Activated T-cell treated with anti-CD3 and anti-CD28 coated beads for 48 hours (primary cell): Measurements from ENCODE around the gene IQGAP1.
"Not testable (repeated sequence)": the region's sequence is repeated elsewhere in the genome, so short reads cannot be mapped to it uniquely, and the experiment has no call there.

Source experiments
- DNase-seq: peaks from one replicate; pipeline ENCODE4 v3.0.0-alpha.2; 2020; ENCODE audit warnings: low read depth

The IQGAP1 gene

GRCh38 chr15:90409587-90409986 lies 21.5 kb downstream of the IQGAP1 start:
- DNase-seq = not testable (repeated sequence)

- not testable (repeated sequence) for DNase-seq
Observed at GRCh38 chr15:90410316-90410715, 22.3 kb downstream of the IQGAP1 start.

GRCh38 chr15:90411176-90411575 lies 23.1 kb downstream of the IQGAP1 start:
- no peak for DNase-seq

- DNase-seq = no peak
Observed at GRCh38 chr15:90412356-90413194, 24.5 kb downstream of the IQGAP1 start.

GRCh38 chr15:90413411-90414379 lies 25.7 kb downstream of the IQGAP1 start:
- DNase-seq = no peak

- peak; percentile 36 for DNase-seq
Observed at GRCh38 chr15:90414408-90415028, 26.5 kb downstream of the IQGAP1 start.

GRCh38 chr15:90416052-90416451 lies 28.0 kb downstream of the IQGAP1 start:
- not testable (repeated sequence) for DNase-seq

GRCh38 chr15:90418627-90419026 lies 30.6 kb downstream of the IQGAP1 start:
- DNase-seq = no peak

GRCh38 chr15:90419206-90419605 lies 31.2 kb downstream of the IQGAP1 start:
- DNase-seq = no peak

GRCh38 chr15:90419738-90420406 lies 31.8 kb downstream of the IQGAP1 start:
- no peak for DNase-seq

- no peak for DNase-seq
Observed at GRCh38 chr15:90420451-90420850, 32.4 kb downstream of the IQGAP1 start.

- DNase-seq = no peak
Observed at GRCh38 chr15:90421527-90421926, 33.5 kb downstream of the IQGAP1 start.

GRCh38 chr15:90422043-90422442 lies 34.0 kb downstream of the IQGAP1 start:
- no peak for DNase-seq

GRCh38 chr15:90422936-90423335 lies 34.9 kb downstream of the IQGAP1 start:
- DNase-seq = no peak

- no peak for DNase-seq
Observed at GRCh38 chr15:90423801-90424319, 35.8 kb downstream of the IQGAP1 start.

- DNase-seq = no peak
Observed at GRCh38 chr15:90425726-90426346, 37.8 kb downstream of the IQGAP1 start.

GRCh38 chr15:90427185-90427584 lies 39.1 kb downstream of the IQGAP1 start:
- DNase-seq = no peak

GRCh38 chr15:90432253-90432652 lies 44.2 kb downstream of the IQGAP1 start:
- DNase-seq = no peak

GRCh38 chr15:90435652-90436337 lies 47.8 kb downstream of the IQGAP1 start:
- DNase-seq = no peak

- DNase-seq = no peak
Observed at GRCh38 chr15:90436952-90437351, 48.9 kb downstream of the IQGAP1 start.
